PFSK-1 (cell line): ENCODE measurements around the gene SAAL1.

ENCODE experiments used
- FOXP2 ChIP-seq: optimal IDR thresholded peaks from 2 replicates; pipeline ENCODE3; 2011; ENCODE audit warnings: borderline replicate concordance, control low read depth, inconsistent platforms; ENCODE audit not compliant: insufficient read depth; ENCODE audit errors: extremely low read length, extremely low read depth
- POLR2AphosphoS5 ChIP-seq: IDR thresholded peaks from 2 replicates; pipeline ENCODE4 v1.6.1; 2012; ENCODE audit warnings: low read depth, mild to moderate bottlenecking, control low read depth, low read length, moderate library complexity
- SIN3A ChIP-seq: IDR thresholded peaks from 2 replicates; pipeline ENCODE4 v1.6.1; 2012; ENCODE audit warnings: mild to moderate bottlenecking, low read length, moderate library complexity, borderline replicate concordance; ENCODE audit not compliant: insufficient read depth
- TAF1 ChIP-seq: IDR thresholded peaks from 2 replicates; pipeline ENCODE4 v1.6.1; 2012; ENCODE audit warnings: low read length, control low read depth, borderline replicate concordance; ENCODE audit not compliant: insufficient read depth
- TF ChIP-seq, protein P1 (sequence below), 2 experiments: IDR thresholded peaks; 2 replicates each; pipeline versions ENCODE4 v1.6.1 to v1.8.0; 2011 to 2012; ENCODE audit warnings: low read depth in 2 of 2, low read length in 2 of 2, control low read depth in 1 of 2, inconsistent platforms in 1 of 2, mild to moderate bottlenecking in 1 of 2, moderate library complexity in 1 of 2; ENCODE audit not compliant: insufficient read depth in 1 of 2

The SAAL1 gene

DNA sequence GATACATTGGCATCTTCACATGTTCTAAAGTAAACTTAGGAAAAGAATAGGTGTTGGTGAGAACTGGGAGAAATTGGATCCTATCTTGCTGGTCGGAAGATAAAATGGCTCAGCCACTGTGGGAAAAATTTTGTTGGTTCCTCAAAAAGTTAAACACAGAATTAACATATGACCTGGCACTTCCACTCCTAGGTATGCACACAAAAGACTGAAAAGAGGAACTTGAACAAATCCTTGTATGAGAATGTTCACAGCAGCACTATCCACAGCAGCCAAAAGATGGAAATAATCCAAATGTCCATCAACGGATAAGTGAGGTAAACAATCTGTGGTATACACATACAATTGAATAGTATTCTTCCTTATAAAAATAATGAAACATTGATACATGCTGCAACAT is 55.0 kb downstream of the SAAL1 start:
- no peak for TF ChIP-seq FOXP2
- no peak for TF ChIP-seq POLR2AphosphoS5
- no peak for TF ChIP-seq SIN3A

DNA sequence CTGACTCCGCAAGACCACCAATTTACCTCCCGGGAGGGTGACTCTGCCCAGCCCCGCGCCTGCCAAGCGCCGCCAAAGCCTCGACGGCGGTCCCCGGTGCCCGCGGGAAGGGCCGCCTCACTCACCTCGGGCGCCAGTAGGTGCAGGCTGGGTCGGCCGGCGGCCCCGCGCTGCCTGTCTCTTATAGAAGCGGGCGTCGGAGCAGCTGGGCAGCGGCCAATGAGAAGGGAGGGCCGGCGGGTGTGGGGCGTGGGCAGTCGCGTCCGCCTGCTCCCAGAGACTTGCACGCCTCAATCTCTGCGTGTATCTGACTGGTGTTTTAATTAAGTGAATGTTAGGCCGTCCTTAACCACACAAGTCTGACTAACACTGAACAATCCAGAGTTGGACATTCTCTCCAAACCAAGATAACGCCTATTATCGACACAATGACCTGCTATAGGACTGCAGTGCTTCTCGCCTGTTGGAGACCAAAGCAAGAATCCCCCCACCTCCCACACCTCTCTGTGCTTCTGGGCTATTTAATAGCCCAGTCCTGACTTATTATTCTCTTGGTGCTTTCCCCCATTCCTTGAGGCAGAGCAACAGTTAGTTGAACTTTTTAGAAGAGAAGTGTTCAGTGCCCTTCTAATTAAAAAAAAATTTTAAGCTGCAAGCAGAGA is 59.6 kb downstream of the SAAL1 start, which contains the start of gene TPH1:
TSS of gene TPH1 (minus strand) at position 154 of the 662 bp plus-strand sequence. CDS start 5,507 bp downstream, outside the sequence.
- no peak for TF ChIP-seq FOXP2

DNA sequence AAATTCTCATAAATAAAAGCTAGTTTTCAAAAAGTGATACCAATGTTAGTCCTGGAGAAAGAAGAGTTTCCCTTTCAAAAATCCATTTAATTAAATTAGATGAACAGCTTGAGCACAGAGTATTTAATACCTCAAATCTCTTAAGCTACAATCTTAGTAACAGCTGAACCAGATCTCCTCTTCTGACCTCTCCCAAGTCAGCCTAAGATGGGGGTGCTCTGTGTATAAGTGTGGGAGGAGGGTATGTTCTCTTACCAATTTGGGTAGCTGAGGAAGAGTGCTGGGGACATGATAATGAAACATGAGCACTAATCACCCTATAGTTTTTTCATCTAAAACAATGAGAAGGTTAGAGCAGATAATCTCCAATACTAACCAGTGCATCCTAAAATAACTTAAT is 69.4 kb downstream of the SAAL1 start:
- TF ChIP-seq TAF1, result no peak
- TF ChIP-seq, protein P1, sequence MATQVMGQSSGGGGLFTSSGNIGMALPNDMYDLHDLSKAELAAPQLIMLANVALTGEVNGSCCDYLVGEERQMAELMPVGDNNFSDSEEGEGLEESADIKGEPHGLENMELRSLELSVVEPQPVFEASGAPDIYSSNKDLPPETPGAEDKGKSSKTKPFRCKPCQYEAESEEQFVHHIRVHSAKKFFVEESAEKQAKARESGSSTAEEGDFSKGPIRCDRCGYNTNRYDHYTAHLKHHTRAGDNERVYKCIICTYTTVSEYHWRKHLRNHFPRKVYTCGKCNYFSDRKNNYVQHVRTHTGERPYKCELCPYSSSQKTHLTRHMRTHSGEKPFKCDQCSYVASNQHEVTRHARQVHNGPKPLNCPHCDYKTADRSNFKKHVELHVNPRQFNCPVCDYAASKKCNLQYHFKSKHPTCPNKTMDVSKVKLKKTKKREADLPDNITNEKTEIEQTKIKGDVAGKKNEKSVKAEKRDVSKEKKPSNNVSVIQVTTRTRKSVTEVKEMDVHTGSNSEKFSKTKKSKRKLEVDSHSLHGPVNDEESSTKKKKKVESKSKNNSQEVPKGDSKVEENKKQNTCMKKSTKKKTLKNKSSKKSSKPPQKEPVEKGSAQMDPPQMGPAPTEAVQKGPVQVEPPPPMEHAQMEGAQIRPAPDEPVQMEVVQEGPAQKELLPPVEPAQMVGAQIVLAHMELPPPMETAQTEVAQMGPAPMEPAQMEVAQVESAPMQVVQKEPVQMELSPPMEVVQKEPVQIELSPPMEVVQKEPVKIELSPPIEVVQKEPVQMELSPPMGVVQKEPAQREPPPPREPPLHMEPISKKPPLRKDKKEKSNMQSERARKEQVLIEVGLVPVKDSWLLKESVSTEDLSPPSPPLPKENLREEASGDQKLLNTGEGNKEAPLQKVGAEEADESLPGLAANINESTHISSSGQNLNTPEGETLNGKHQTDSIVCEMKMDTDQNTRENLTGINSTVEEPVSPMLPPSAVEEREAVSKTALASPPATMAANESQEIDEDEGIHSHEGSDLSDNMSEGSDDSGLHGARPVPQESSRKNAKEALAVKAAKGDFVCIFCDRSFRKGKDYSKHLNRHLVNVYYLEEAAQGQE (IDR thresholded peaks at IDR 0.05; ENCODE audit: insufficient read depth in 1 of 2, low read depth in 2 of 2, low read length in 2 of 2), result no peak
- no peak for TF ChIP-seq FOXP2
- no peak for TF ChIP-seq SIN3A
- TF ChIP-seq POLR2AphosphoS5, result no peak
